Endothelial cell of umbilical vein (primary cell): ENCODE measurements around the gene HECTD1. TPM values are rescaled to one million over a fixed set of nuclear protein-coding genes. Genes with fewer than 3 reads are reported as not detected.
"Not testable (repeated sequence)": the region's sequence is repeated elsewhere in the genome, so short reads cannot be mapped to it uniquely, and the experiment has no call there.

Experiments used
- BruUV-seq: library from RNA; stranded (reverse); fragments of 400-500 nt; replicated peaks from 2 replicates; lab custom pipeline; 2021; lab: Mats Ljungman, UMichigan
- CTCF ChIA-PET: fragments of 300-600, 350-600 bp; sonication (Branson Sonifier 250); formaldehyde crosslinking; loops from one replicate; lab custom pipeline; 2021; ENCODE audit warnings: antibody characterized with exemption, inconsistent platforms; lab: Charles Lee
- POLR2A ChIA-PET: fragments of 300-600, 350-600 bp; sonication (Branson Sonifier 250); formaldehyde crosslinking; loops from one replicate; lab custom pipeline; 2021; ENCODE audit warnings: antibody characterized with exemption, inconsistent platforms; lab: Charles Lee
- DNase-seq: peaks from one replicate; pipeline ENCODE4 v3.0.0-alpha.2; 2011; ENCODE audit warnings: low read depth, low spot score
- FAIRE-seq: peaks from 2 replicates; lab custom pipeline; 2011; peaks lifted over from hg19 to GRCh38; lab: Jason Lieb, UNC
- H2AFZ ChIP-seq: 2 replicates; pipeline ENCODE4 v1.6.0; 2012; ENCODE audit warnings: low read depth, low read length, control low read depth, inconsistent platforms
- H3K27ac ChIP-seq: 2 replicates; pipeline ENCODE4 v1.5.1; 2011; ENCODE audit warnings: low read depth, mild to moderate bottlenecking, control low read depth, low read length, moderate library complexity; ENCODE audit not compliant: insufficient read depth
- H3K27me3 ChIP-seq, 2 experiments: 2 replicates each; pipeline versions ENCODE4 v1.6.0 to v1.6.1; 2011; ENCODE audit warnings: low read length in 2 of 2, mixed read lengths in 1 of 2; ENCODE audit not compliant: control insufficient read depth in 2 of 2, insufficient read depth in 2 of 2
- H3K36me3 ChIP-seq, 2 experiments: 2 replicates in 1 of 2; 3 replicates in 1 of 2; pipeline ENCODE4 v1.5.1; 2011; ENCODE audit warnings: low read length in 2 of 2, mild to moderate bottlenecking in 1 of 2, moderate library complexity in 1 of 2; ENCODE audit not compliant: control insufficient read depth in 2 of 2, insufficient read depth in 2 of 2; ENCODE audit errors: extremely low read depth in 1 of 2
- H3K4me1 ChIP-seq: 3 replicates; pipeline ENCODE4 v1.5.1; 2011; ENCODE audit warnings: mild to moderate bottlenecking, low read length; ENCODE audit not compliant: control insufficient read depth, insufficient read depth; ENCODE audit errors: extremely low read depth
- H3K4me2 ChIP-seq: 2 replicates; pipeline ENCODE4 v1.6.1; 2011; ENCODE audit warnings: low read length, control low read depth, mixed read lengths; ENCODE audit not compliant: insufficient read depth
- H3K4me3 ChIP-seq, 3 experiments: fragments of 200-600 bp in 1 of 3; sonication (generic), shearing (Covaris generic) in 1 of 3; replicated peaks in 1 of 3; 2 replicates each; pipeline ENCODE4 v1.5.1; 2011 to 2016; ENCODE audit warnings: control low read depth in 3 of 3, low read length in 3 of 3, mild to moderate bottlenecking in 2 of 3, inconsistent platforms in 1 of 3, low read depth in 1 of 3, moderate library complexity in 1 of 3; ENCODE audit not compliant: insufficient read depth in 1 of 3
- H3K79me2 ChIP-seq: 2 replicates; pipeline ENCODE4 v1.6.0; 2012; ENCODE audit warnings: low read length, inconsistent platforms; ENCODE audit not compliant: control insufficient read depth, insufficient read depth
- H3K9ac ChIP-seq: replicated peaks from 2 replicates; pipeline ENCODE3; 2011; ENCODE audit warnings: low read length, control low read depth; ENCODE audit not compliant: insufficient read depth; ENCODE audit errors: extremely low read depth
- H3K9me1 ChIP-seq: replicated peaks from 3 replicates; pipeline ENCODE4 v1.6.0; 2011; ENCODE audit warnings: mild to moderate bottlenecking, low read length; ENCODE audit not compliant: control insufficient read depth, insufficient read depth; ENCODE audit errors: extremely low read depth
- H3K9me3 ChIP-seq: replicated peaks from 2 replicates; pipeline ENCODE4 v1.5.1; 2012; ENCODE audit warnings: low read length, inconsistent platforms; ENCODE audit not compliant: control insufficient read depth, insufficient read depth
- H4K20me1 ChIP-seq: replicated peaks from 2 replicates; pipeline ENCODE3; 2011; ENCODE audit warnings: mild to moderate bottlenecking, low read length; ENCODE audit not compliant: control insufficient read depth, insufficient read depth; ENCODE audit errors: extremely low read depth
- dilution Hi-C: fragments of 300-500 bp; cut with MboI; formaldehyde crosslinking; loops from one replicate; pipeline ENCODE4 v1.15.0; 2019; ENCODE audit warnings: low sequenced_read_pairs; ENCODE audit not compliant: extremely low pct_ligation_motif_present
- intact Hi-C: fragments of 100-400 bp; cut with micrococcal nuclease; formaldehyde crosslinking; loops from one replicate; pipeline ENCODE4 v1.10.0; 2022
- polyA plus RNA-seq, 4 experiments: library from polyadenylated mRNA; depleted of rRNA in 3 of 4; stranded (reverse) in 3 of 4; unstranded in 1 of 4; fragments of >200 nt; gene quantifications; 2 replicates each; pipeline versions ENCODE4 v1.2.1 to v1.2.3, GENCODE V29; 2011 to 2012; ENCODE audit warnings: missing spikeins in 1 of 4
- total RNA-seq: library from RNA; stranded (reverse); gene quantifications from 2 replicates; pipeline ENCODE4 v1.2.3, GENCODE V29; 2021
- TF ChIP-seq, protein P1 (sequence below): IDR thresholded peaks from 2 replicates; pipeline ENCODE4 v1.6.1; 2011; ENCODE audit not compliant: insufficient read depth, insufficient read length

The HECTD1 gene
- total and polyA plus RNA-seq, 2 donors (not counting 3 experiments of a cell fraction or from before 2014, with no cell fraction given) = 67.9 to 181 TPM

DNA sequence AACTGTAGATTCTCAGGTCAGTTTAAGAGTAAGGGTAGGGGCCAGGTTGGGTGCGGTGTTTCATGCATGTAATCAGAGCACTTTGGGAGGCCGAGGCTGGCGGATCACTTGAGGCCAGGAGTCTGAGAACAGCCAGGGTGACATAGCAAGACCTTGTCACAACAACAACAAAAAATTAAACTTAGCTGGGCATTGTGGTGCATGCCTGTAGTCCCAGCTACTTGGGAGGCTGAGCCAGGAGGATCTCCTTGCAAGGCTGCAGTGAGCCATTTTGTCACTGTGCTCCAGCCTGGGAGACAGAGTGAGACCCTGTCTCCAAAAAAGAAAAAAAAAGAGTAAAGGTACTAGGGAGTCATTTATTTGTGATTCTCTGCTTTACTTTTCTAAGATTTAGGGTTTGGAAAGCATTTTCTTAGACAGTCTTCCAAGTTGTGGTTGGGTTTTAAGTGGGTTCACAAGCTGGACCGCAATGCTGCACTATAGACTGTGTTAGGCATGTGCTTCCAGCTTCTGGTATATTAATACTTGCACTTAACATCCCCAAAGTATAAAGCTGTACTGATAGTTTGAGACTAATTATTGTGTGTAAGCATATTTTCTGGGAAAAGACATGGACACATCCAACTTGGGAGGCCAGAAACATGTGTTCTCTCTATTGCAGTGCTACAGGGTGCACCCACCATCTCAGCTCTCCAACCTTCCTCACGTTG is 49.1 kb upstream of the HECTD1 start:
- no peaks in the 10 kb centered on the region for H3K27me3 ChIP-seq
- H3K4me1 ChIP-seq = no peaks in the 10 kb centered on the region
- H3K9ac ChIP-seq = no peak overlapping the region
- no TSS peak for BruUV-seq
- TF ChIP-seq, protein P1, sequence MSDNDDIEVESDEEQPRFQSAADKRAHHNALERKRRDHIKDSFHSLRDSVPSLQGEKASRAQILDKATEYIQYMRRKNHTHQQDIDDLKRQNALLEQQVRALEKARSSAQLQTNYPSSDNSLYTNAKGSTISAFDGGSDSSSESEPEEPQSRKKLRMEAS = no peak
- H3K27ac ChIP-seq = no peak overlapping the region
- no peaks in the 10 kb centered on the region for H4K20me1 ChIP-seq
- H2AFZ ChIP-seq = no peak overlapping the region
- no peak for FAIRE-seq
- H3K36me3 ChIP-seq = no peaks in the 10 kb centered on the region
- dilution Hi-C loops (no loop called here), intact Hi-C loops (no loop called here)
- H3K9me1 ChIP-seq = no peaks in the 10 kb centered on the region
- no peaks in the 10 kb centered on the region for H3K79me2 ChIP-seq
- H3K4me2 ChIP-seq = no peak overlapping the region
- no peak overlapping the region for H3K4me3 ChIP-seq
- POLR2A ChIA-PET = no interaction called here
- H3K9me3 ChIP-seq = no peaks in the 10 kb centered on the region
- CTCF ChIA-PET = interaction anchor here (1.2 to 2.0 kb wide), 2 partner anchors 11 to 17 kb away, joined by 3 to 5 read pairs; no protein-coding TSS in a partner anchor
- no peak for DNase-seq

DNA sequence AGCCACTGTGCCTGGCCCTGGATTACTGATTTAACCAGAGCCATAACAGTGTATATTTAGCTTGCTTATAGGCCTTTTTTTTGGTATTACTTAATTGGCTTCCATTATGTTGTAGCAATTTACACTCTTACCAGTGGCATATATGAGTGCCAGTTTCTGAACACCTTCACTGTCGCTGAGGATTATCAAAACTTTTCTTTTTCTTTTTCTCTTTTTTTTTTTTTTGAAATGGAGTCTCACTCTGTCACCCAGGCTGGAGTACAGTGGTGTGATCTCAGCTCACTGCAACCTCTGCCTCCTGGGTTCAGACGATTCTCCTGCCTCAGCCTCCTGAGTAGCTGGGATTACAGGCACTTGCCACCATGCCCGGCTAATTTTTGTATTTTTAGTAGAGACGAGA is 48.3 kb upstream of the HECTD1 start:
- H3K4me2 ChIP-seq, H4K20me1 ChIP-seq, FAIRE-seq, H3K4me1 ChIP-seq, H3K4me3 ChIP-seq, POLR2A ChIA-PET, BruUV-seq, dilution Hi-C loops, H2AFZ ChIP-seq, H3K27ac ChIP-seq, intact Hi-C loops, H3K9me3 ChIP-seq, H3K9ac ChIP-seq, H3K9me1 ChIP-seq, H3K36me3 ChIP-seq, H3K79me2 ChIP-seq, H3K27me3 ChIP-seq, DNase-seq, CTCF ChIA-PET: not testable (repeated sequence)
